GM12878 (cell line): ENCODE data around the gene S100A3. TPM values are rescaled to one million over a fixed set of nuclear protein-coding genes. Genes with fewer than 3 reads are reported as not detected.

Experiments
- ATAC-seq: fragments of 200-7000 bp; cut with Tn5 transposase; 3 replicates; pipeline ENCODE4 v1.9.1; 2020; ENCODE audit warnings: mild to moderate bottlenecking, moderate library complexity
- BruUV-seq: library from RNA; stranded (reverse); fragments of 400-500 nt; replicated peaks from 2 replicates; lab custom pipeline; 2021; lab: Mats Ljungman, UMichigan
- CTCF ChIA-PET: fragments of 300-600 bp; sonication (Branson Sonifier 250); formaldehyde crosslinking; extraction: SDS; loops from one replicate; lab custom pipeline; 2021; ENCODE audit warnings: inconsistent platforms; lab: Yijun Ruan, JAX
- POLR2A ChIA-PET: fragments of 350-600 bp; formaldehyde crosslinking; extraction: SDS; loops from one replicate; lab custom pipeline; 2021; ENCODE audit warnings: inconsistent platforms; lab: Charles Lee
- RAD21 ChIA-PET: fragments of 300-600 bp; sonication (Branson Sonifier 250); formaldehyde crosslinking; loops from one replicate; lab custom pipeline; 2023; ENCODE audit warnings: antibody characterized with exemption; ENCODE audit not compliant: unreplicated experiment; lab: Charles Lee
- SMC1A ChIA-PET: fragments of 300-600 bp; sonication (Branson Sonifier 250); formaldehyde crosslinking; loops from one replicate; lab custom pipeline; 2023; ENCODE audit not compliant: unreplicated experiment, uncharacterized antibody; lab: Charles Lee
- DNase-seq: peaks from one replicate; pipeline ENCODE4 v3.0.0-alpha.2; 2011; ENCODE audit warnings: low read depth, low spot score
- FAIRE-seq: peaks from 3 replicates; lab custom pipeline; 2011; peaks lifted over from hg19 to GRCh38; lab: Jason Lieb, UNC
- H2AFZ ChIP-seq: 2 replicates; pipeline ENCODE4 v1.6.0; 2011; ENCODE audit warnings: low read depth, low read length, control low read depth; ENCODE audit not compliant: control insufficient read depth
- H3K27ac ChIP-seq: 2 replicates; pipeline ENCODE4 v1.5.1; 2011; ENCODE audit warnings: control low read depth; ENCODE audit not compliant: control insufficient read depth, insufficient read depth
- H3K27me3 ChIP-seq, 2 experiments: replicated peaks in 1 of 2; 2 replicates each; pipeline versions ENCODE4 v1.6.0 to v1.6.1; 2011; ENCODE audit warnings: low read length in 1 of 2; ENCODE audit not compliant: control insufficient read depth in 2 of 2, insufficient read depth in 2 of 2
- H3K36me3 ChIP-seq, 2 experiments: 2 replicates each; pipeline ENCODE4 v1.5.1; 2011; ENCODE audit warnings: low read length in 1 of 2; ENCODE audit not compliant: control insufficient read depth in 2 of 2, insufficient read depth in 2 of 2
- H3K4me1 ChIP-seq: 2 replicates; pipeline ENCODE4 v1.6.1; 2011; ENCODE audit warnings: mild to moderate bottlenecking, low read length, moderate library complexity, mixed read lengths; ENCODE audit not compliant: control insufficient read depth, insufficient read depth
- H3K4me2 ChIP-seq: 2 replicates; pipeline ENCODE4 v1.6.0; 2011; ENCODE audit warnings: control low read depth; ENCODE audit not compliant: control insufficient read depth, insufficient read depth
- H3K4me3 ChIP-seq: fragments of 200-600 bp; sonication (generic); 2 replicates; pipeline ENCODE4 v1.5.1; 2016
- H3K79me2 ChIP-seq: 2 replicates; pipeline ENCODE4 v1.6.0; 2011; ENCODE audit warnings: low read length; ENCODE audit not compliant: control insufficient read depth, insufficient read depth
- H3K9ac ChIP-seq: 2 replicates; pipeline ENCODE4 v1.8.0; 2011; ENCODE audit warnings: low read length, control low read depth, mixed read lengths; ENCODE audit not compliant: control insufficient read depth, insufficient read depth
- H3K9me3 ChIP-seq: replicated peaks from 3 replicates; pipeline ENCODE4 v1.5.1; 2011; ENCODE audit warnings: mild to moderate bottlenecking, low read length; ENCODE audit not compliant: control insufficient read depth, insufficient read depth
- H4K20me1 ChIP-seq: 2 replicates; pipeline ENCODE4 v1.6.0; 2011; ENCODE audit not compliant: control insufficient read depth, insufficient read depth
- ASH2L ChIP-seq: fragments of 300-600, 200-600 bp; sonication (generic); IDR thresholded peaks from 2 replicates; pipeline ENCODE4 v1.6.1; 2017; ENCODE audit warnings: low read depth, mild to moderate bottlenecking, borderline replicate concordance
- CEBPZ ChIP-seq: fragments of 150-350 bp; IDR thresholded peaks from 2 replicates; pipeline ENCODE4 v1.6.1; 2016; ENCODE audit warnings: low read depth, low read length
- CUX1 ChIP-seq: IDR thresholded peaks from 2 replicates; pipeline ENCODE4 v1.6.1; 2012; ENCODE audit warnings: improper control_type of control experiment, low read depth, low read length; ENCODE audit not compliant: insufficient replicate concordance
- EP300 ChIP-seq, 2 experiments: fragments of 150-350 bp in 1 of 2; IDR thresholded peaks; 2 replicates each; pipeline ENCODE4 v1.6.1; 2011 to 2012; ENCODE audit warnings: low read depth in 2 of 2, low read length in 2 of 2, borderline replicate concordance in 1 of 2, improper control_type of control experiment in 1 of 2, inconsistent platforms in 1 of 2; ENCODE audit not compliant: control insufficient read depth in 1 of 2
- NBN ChIP-seq: fragments of 450-650 bp; IDR thresholded peaks from 2 replicates; pipeline ENCODE4 v1.6.1; 2016
- NFXL1 ChIP-seq: fragments of 450-650 bp; IDR thresholded peaks from 2 replicates; pipeline ENCODE4 v1.6.1; 2017; ENCODE audit warnings: antibody characterized with exemption, mild to moderate bottlenecking, borderline replicate concordance
- RCOR1 ChIP-seq: conservative IDR thresholded peaks from 2 replicates; pipeline ENCODE4 v1.6.1; 2012; ENCODE audit warnings: low read depth, low read length, improper control_type of control experiment
- SIX5 ChIP-seq: IDR thresholded peaks from 2 replicates; pipeline ENCODE4 v1.6.1; 2011; ENCODE audit warnings: mild to moderate bottlenecking, low read depth, low read length, moderate library complexity; ENCODE audit not compliant: severe bottlenecking
- ZNF217 ChIP-seq: fragments of 450-650 bp; IDR thresholded peaks from 2 replicates; pipeline ENCODE4 v1.6.1; 2017; ENCODE audit warnings: antibody characterized with exemption, mild to moderate bottlenecking
- ZNF24 ChIP-seq: fragments of 450-650 bp; IDR thresholded peaks from 2 replicates; pipeline ENCODE4 v1.6.1; 2017; ENCODE audit warnings: antibody characterized with exemption, mild to moderate bottlenecking
- WGBS: methylation state at CpG from one replicate; pipeline ENCODE4 v1.1.6; 2016; ENCODE audit warnings: low lambda C conversion rate; ENCODE audit not compliant: insufficient replicate concordance, insufficient coverage; ENCODE audit errors: missing lambda C conversion rate; 5-methylcytosine and 5-hydroxymethylcytosine counted together
- in situ Hi-C: fragments of 300-500 bp; cut with MboI; formaldehyde crosslinking; loops from 9 replicates; pipeline ENCODE4 v1.14.3; 2018; ENCODE audit warnings: mixed read lengths
- intact Hi-C: fragments of 100-400 bp; cut with micrococcal nuclease; formaldehyde crosslinking; loops from one replicate; pipeline ENCODE4 v1.14.2; 2022; ENCODE audit not compliant: unreplicated experiment
- polyA plus RNA-seq, 11 experiments: library from polyadenylated mRNA; depleted of rRNA in 4 of 11; unstranded in 6 of 11; stranded (reverse) in 5 of 11; fragments of >200 nt; fragmentation: Nextera tagmentation in 4 of 11; fragmentation: Illumina TruSeq in 1 of 11; extraction: Ambion mirVana in 4 of 11; extraction: Trizol in 1 of 11; gene quantifications; 1 replicate in 1 of 11; 2 replicates in 10 of 11; pipeline versions ENCODE4 v1.2.1 to v1.2.3, GENCODE V29; 2011 to 2016; ENCODE audit warnings: inconsistent platforms in 2 of 11, missing spikeins in 2 of 11, low read depth in 1 of 11
- total RNA-seq, 4 experiments: library from RNA; depleted of rRNA in 3 of 4; stranded (reverse); fragments of >200 nt in 3 of 4; fragmentation: Illumina TruSeq in 1 of 4; extraction: Trizol in 1 of 4; gene quantifications; 2 replicates each; pipeline versions ENCODE4 v1.2.1 to v1.2.3, GENCODE V29; 2013 to 2021

The S100A3 gene
- total and polyA plus RNA-seq, 10 of the 15 experiments (the other 5 are each of a cell fraction or from before 2014, with no cell fraction given), result 0.32 to 0.45 TPM; not detected in 8

GRCh38 chr1:153570874-153571273 is 21.8 kb upstream of the S100A3 start:
- H3K27me3 ChIP-seq, result no peaks in the 10 kb centered on the region
- ChIA-PET RAD21 (interaction anchor here (0.6 to 5.2 kb wide), 7 partner anchors 14 to 587 kb away, joined by 3 to 74 read pairs (median 8); partner anchors contain the start of genes S100A14 and S100A6), POLR2A (interaction anchor here (0.6 to 0.7 kb wide), 3 partner anchors 392 to 415 kb away, joined by 3 to 5 read pairs (median 5); partner anchors contain the start of gene SLC39A1), CTCF (interaction anchor here (0.8 to 7.5 kb wide), 15 partner anchors 9 to 176 kb away, joined by 3 to 216 read pairs (median 12); partner anchors contain the start of genes CHTOP, ILF2, S100A14 and S100A5), SMC1A (interaction anchor here (0.6 to 4.0 kb wide), 8 partner anchors 10 to 114 kb away, joined by 3 to 72 read pairs (median 7); partner anchors contain the start of genes CHTOP, S100A1, S100A13 and S100A6)
- no peaks in the 10 kb centered on the region for H4K20me1 ChIP-seq
- BruUV-seq, result no TSS peak
- H3K9me3 ChIP-seq, result no peaks in the 10 kb centered on the region
- WGBS, result 97% methylated on average over 5 of the region's 5 CpGs
- no peak for DNase-seq
- no peaks in the 10 kb centered on the region for H3K79me2 ChIP-seq
- no peak for TF ChIP-seq NFXL1
- no peak for TF ChIP-seq RCOR1
- no peak for TF ChIP-seq EP300 (IDR thresholded peaks at IDR 0.05; ENCODE audit: borderline replicate concordance in 1 of 2, control insufficient read depth in 1 of 2, low read depth in 2 of 2, low read length in 2 of 2)
- no peak for TF ChIP-seq ZNF24
- TF ChIP-seq SIX5, result no peak
- TF ChIP-seq CEBPZ, result no peak
- no peak for TF ChIP-seq NBN
- no peak for TF ChIP-seq ASH2L
- no peak for TF ChIP-seq CUX1
- TF ChIP-seq ZNF217, result no peak
- H3K27ac ChIP-seq, result no peak overlapping the region
- H3K4me3 ChIP-seq, result no peak overlapping the region
- no peak overlapping the region for H3K9ac ChIP-seq
- H2AFZ ChIP-seq, result no peak overlapping the region
- ATAC-seq, result no peak
- H3K4me2 ChIP-seq, result no peak overlapping the region
- no peak for FAIRE-seq
- in situ Hi-C loops (no loop called here), intact Hi-C loops (loop anchor here (5.0 kb wide), 1 partner anchor 101 kb away; the partner anchor contains the start of gene ILF2)
- H3K4me1 ChIP-seq, result peaks cover 17% of the 10 kb centered on the region
- H3K36me3 ChIP-seq, result no peaks in the 10 kb centered on the region
